Measurements from ENCODE around the gene CDH13. TPM values are rescaled to one million over a fixed set of nuclear protein-coding genes. Genes with fewer than 3 reads are reported as not detected.

Gene CDH13
- total RNA-seq, 1 experiment from 2014 or later, result 49.3 TPM

- H3K27me3 Mint-ChIP-seq (ENCODE audit: insufficient read depth, unreplicated experiment), result no peaks in the 10 kb centered on the region
- no peaks in the 10 kb centered on the region for H3K36me3 Mint-ChIP-seq (ENCODE audit: insufficient read depth, unreplicated experiment)
- no peak overlapping the region for H3K27ac Mint-ChIP-seq (ENCODE audit: low read depth, unreplicated experiment)
- no peaks in the 10 kb centered on the region for H3K9me3 Mint-ChIP-seq (ENCODE audit: unreplicated experiment)
- no peak for DNase-seq (ENCODE audit: unreplicated experiment)
- intact Hi-C loops (cut with micrococcal nuclease), result no loop called here
- POLR2A ChIA-PET, result no interaction called here
- TF ChIP-seq CTCF (IDR thresholded peaks at IDR 0.05; ENCODE audit: unreplicated experiment), result no peak
- no peak overlapping the region for H3K4me3 Mint-ChIP-seq (ENCODE audit: unreplicated experiment)
- CTCF ChIA-PET, result interaction anchor here (0.6 kb wide), 1 partner anchor 285 kb away, joined by 3 read pairs; no protein-coding TSS in a partner anchor
- BruUV-seq (replicated peaks), result no TSS peak
- H3K4me1 Mint-ChIP-seq (ENCODE audit: insufficient read depth, unreplicated experiment), result no peaks in the 10 kb centered on the region
Measured at GRCh38 chr16:83713597-83713996, 1086.8 kb downstream of the CDH13 start.

GRCh38 chr16:83714286-83714685 is 1087.5 kb downstream of the CDH13 start:
- H3K4me3 Mint-ChIP-seq (ENCODE audit: unreplicated experiment), result no peak overlapping the region
- no peaks in the 10 kb centered on the region for H3K4me1 Mint-ChIP-seq (ENCODE audit: insufficient read depth, unreplicated experiment)
- no peak for TF ChIP-seq CTCF (IDR thresholded peaks at IDR 0.05; ENCODE audit: unreplicated experiment)
- BruUV-seq (replicated peaks), result no TSS peak
- POLR2A ChIA-PET, result no interaction called here
- no peak overlapping the region for H3K27ac Mint-ChIP-seq (ENCODE audit: low read depth, unreplicated experiment)
- DNase-seq (ENCODE audit: unreplicated experiment), result no peak
- no peaks in the 10 kb centered on the region for H3K36me3 Mint-ChIP-seq (ENCODE audit: insufficient read depth, unreplicated experiment)
- H3K9me3 Mint-ChIP-seq (ENCODE audit: unreplicated experiment), result no peaks in the 10 kb centered on the region
- CTCF ChIA-PET, result interaction anchor here (1.3 kb wide), 1 partner anchor 9 kb away, joined by 6 read pairs; no protein-coding TSS in a partner anchor
- H3K27me3 Mint-ChIP-seq (ENCODE audit: insufficient read depth, unreplicated experiment), result no peaks in the 10 kb centered on the region
- intact Hi-C loops (cut with micrococcal nuclease), result no loop called here

- no peaks in the 10 kb centered on the region for H3K27me3 Mint-ChIP-seq (ENCODE audit: insufficient read depth, unreplicated experiment)
- no peak for TF ChIP-seq CTCF (IDR thresholded peaks at IDR 0.05; ENCODE audit: unreplicated experiment)
- no peak overlapping the region for H3K4me3 Mint-ChIP-seq (ENCODE audit: unreplicated experiment)
- H3K9me3 Mint-ChIP-seq (ENCODE audit: unreplicated experiment), result no peaks in the 10 kb centered on the region
- no TSS peak for BruUV-seq (replicated peaks)
- H3K27ac Mint-ChIP-seq (ENCODE audit: low read depth, unreplicated experiment), result no peak overlapping the region
- no peak for DNase-seq (ENCODE audit: unreplicated experiment)
- H3K36me3 Mint-ChIP-seq (ENCODE audit: insufficient read depth, unreplicated experiment), result no peaks in the 10 kb centered on the region
- H3K4me1 Mint-ChIP-seq (ENCODE audit: insufficient read depth, unreplicated experiment), result no peaks in the 10 kb centered on the region
- ChIA-PET CTCF (interaction anchor here (1.0 to 1.3 kb wide), 2 partner anchors 10 to 313 kb away, joined by 3 to 6 read pairs; no protein-coding TSS in a partner anchor), POLR2A (no interaction called here)
- intact Hi-C loops (cut with micrococcal nuclease), result no loop called here
Measured at GRCh38 chr16:83715217-83715920, 1088.6 kb downstream of the CDH13 start.

- ChIA-PET CTCF (no interaction called here), POLR2A (no interaction called here)
- intact Hi-C loops (cut with micrococcal nuclease), result no loop called here
- Mint-ChIP-seq H3K9me3 (ENCODE audit: unreplicated experiment) (no peaks in the 10 kb centered on the region), H3K36me3 (ENCODE audit: insufficient read depth, unreplicated experiment) (no peaks in the 10 kb centered on the region), H3K27me3 (ENCODE audit: insufficient read depth, unreplicated experiment) (no peaks in the 10 kb centered on the region), H3K4me1 (ENCODE audit: insufficient read depth, unreplicated experiment) (no peaks in the 10 kb centered on the region), H3K27ac (ENCODE audit: low read depth, unreplicated experiment) (no peak overlapping the region), H3K4me3 (ENCODE audit: unreplicated experiment) (no peak overlapping the region)
- DNase-seq (ENCODE audit: unreplicated experiment), result peak; percentile 14
- BruUV-seq (replicated peaks), result no TSS peak
- no peak for TF ChIP-seq CTCF (IDR thresholded peaks at IDR 0.05; ENCODE audit: unreplicated experiment)
Measured at GRCh38 chr16:83717308-83717707, 1090.5 kb downstream of the CDH13 start.

Data from MCF 10A (cell line).